HG03342 (cell line): ENCODE measurements around the gene NBAS.

Experiments
- ATAC-seq: cut with Tn5 transposase; IDR thresholded peaks from one replicate; pipeline ENCODE4 v1.9.1; 2021; ENCODE audit warnings: mild to moderate bottlenecking, moderate library complexity; ENCODE audit not compliant: unreplicated experiment

NBAS gene

GRCh38 chr2:15560988-15561573 is at the start of gene NBAS:
TSS of gene NBAS (minus strand) at chr2:15561334. CDS start at chr2:15561304, 30 bp downstream.
- ATAC-seq, result peak; percentile 84

GRCh38 chr2:15610430-15610952 is 49.4 kb upstream of the NBAS start:
- no peak for ATAC-seq

- ATAC-seq, result no peak
These were observed 48.4 kb upstream of the NBAS start for GRCh38 chr2:15609341-15610042.

DNA sequence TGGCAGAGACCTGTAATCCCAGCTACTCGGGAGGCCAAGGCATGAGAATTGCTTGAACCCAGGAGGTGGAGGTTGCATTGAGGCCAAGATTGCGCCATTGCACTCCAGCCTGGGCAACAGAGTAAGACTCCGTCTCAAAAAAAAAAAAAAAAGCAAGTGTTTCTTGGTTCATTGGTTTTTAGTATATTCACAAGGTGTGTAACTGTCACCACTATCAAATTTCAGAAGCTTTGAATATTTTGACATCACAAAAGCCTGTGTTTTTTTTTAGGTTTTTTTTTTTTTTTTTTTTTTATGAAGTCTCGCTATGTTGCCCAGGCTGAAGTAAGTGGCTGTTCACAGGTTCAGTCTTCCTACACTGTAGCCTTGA is 47.2 kb upstream of the NBAS start:
- no peak for ATAC-seq

DNA sequence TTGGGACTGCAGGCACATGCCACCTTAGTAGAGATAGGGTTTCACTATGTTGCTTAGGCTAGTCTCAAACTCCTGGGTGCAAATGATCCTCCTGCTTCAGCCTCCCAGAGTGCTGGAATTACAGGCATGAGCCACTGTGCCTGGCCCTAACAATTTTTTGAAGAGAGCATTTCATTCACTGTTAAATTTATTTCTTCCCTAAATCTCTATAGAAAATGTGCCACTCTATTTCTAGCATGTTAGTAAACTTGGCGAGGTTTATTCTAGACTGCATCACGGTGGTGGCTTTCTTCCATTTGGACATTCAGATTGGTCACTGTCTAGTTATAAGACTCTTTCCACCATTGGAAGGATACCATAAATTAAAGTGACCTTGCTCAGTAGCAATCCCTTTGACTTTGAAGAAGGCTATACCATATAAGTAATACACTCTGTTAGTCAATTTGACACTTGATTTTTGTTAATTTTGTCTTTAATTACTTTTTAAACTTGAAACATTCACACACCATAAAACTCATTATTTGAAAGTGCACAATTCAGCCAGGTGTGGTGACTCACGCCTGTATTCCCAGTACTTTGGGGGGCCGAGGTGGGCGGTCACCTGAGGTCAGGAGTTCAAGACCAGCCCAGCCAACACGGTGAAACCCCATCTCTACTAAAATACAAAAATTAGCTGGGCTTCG is 46.7 kb upstream of the NBAS start:
- no peak for ATAC-seq

DNA sequence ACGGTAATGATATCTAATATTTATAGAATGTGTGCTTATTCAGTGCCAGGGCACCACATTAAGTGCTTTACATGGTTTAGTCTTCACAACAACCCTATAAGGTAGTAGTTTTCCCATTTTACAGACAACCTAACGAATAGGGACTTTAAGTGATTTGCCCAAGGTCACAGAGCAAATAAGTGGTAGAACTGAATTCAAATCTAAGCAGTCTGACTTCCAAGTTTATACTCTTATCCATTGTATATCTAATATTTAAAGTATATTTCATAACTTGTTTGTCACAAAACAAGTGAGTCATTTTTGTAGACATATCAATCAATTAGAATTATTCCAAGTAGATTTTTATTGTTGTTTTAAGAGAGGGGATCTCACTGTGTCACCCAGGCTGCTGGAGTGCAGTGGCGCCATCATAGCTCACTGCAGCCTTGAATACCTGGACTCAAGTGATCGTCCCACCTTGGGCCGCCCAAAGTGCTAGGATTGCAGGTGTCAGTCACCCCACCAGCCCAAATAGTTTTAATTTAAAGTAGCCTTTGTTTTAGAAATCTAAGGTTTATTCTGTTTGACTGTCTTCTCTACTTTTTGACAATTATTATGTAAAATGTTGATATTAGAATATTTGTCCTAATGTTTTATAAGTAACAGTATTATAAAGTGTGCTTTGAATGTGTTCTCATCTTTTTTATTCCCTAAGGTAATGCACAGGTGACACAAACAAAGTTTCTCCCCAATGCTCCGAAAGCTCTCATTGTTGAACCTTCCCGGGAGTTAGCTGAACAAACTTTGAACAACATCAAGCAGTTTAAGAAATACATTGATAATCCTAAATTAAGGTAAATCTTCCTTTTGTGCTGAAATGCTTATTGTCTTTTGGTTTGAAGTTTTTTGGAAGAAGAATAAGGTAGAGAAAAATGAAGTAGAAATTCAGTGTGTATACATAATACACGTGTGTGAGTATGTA is 45.6 kb upstream of the NBAS start:
- no peak for ATAC-seq

GRCh38 chr2:15605721-15606120 is 44.6 kb upstream of the NBAS start:
- no peak for ATAC-seq

DNA sequence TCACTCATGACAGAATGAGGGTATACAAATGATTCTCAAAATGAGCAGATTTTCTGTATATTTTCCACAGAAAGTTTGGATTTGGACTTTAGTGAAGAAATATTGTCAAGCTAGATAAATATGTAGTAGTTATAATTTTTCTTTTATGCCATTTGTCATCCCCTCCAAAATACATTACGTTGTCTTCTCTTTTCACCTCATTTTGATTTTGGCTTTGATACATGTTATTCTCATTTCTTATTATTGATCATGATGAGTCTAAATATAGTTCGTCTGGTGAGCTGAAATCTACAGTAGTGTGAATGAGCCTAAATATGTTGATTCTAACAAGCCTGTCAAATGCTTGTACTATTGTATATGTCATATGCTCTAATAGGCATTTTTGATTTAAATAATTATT is 42.8 kb upstream of the NBAS start:
- no peak for ATAC-seq

DNA sequence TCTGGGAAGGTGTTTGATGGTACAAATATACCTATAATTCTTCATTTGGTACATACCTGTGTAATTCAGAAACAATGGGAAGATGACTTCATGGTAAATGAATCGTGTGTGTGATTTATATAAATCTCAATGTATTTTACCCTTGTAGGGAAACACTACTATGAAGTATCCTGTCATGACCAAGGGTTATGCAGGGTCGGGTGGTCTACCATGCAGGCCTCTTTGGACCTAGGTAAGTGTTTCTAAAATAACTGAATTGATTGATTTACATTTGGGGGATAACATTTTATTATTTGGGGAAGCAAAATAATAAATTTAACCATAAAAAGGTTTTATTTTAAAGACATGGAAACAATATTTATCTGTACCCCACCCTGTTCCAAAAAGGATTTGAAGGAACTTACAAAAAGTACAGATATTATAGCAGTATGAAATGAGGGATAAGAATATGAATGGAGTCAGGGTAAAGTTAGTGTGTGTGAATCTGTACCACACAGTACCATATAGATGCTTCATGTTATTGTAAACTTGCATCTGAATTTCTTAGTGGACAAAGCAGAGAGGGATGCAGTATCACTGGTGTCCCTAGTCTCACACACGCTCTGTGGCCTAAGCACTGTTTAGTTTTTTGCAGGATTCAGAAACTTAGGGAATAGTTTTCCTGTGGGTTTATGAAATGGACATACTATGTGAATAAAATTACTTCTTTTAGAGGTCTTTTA is 42.1 kb upstream of the NBAS start:
- no peak for ATAC-seq

GRCh38 chr2:15602393-15602792 is 41.3 kb upstream of the NBAS start:
- no peak for ATAC-seq

GRCh38 chr2:15601681-15602080 is 40.5 kb upstream of the NBAS start:
- no peak for ATAC-seq

DNA sequence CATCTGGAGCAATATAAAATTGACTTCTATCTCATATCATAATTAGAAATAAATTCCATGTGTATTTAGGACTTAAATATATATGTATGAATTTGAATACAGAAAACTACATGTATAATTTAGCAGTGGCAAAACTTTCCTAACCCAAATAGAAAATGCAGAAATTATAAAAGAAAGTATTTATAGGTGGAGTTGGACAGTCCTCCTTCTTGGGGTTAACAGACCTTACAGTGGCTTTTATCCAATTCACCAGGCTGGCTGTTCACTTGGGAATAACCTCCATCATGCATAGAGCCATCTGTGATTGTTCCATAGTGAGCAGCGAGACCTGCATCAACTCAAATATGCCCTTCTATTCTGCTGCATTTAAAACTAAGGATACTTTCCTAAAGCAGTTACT is 38.9 kb upstream of the NBAS start:
- ATAC-seq, result no peak

GRCh38 chr2:15596968-15597367 is 35.8 kb upstream of the NBAS start:
- no peak for ATAC-seq

- no peak for ATAC-seq
These were observed 35.2 kb upstream of the NBAS start for GRCh38 chr2:15596350-15596749.

- ATAC-seq, result no peak
These were observed 34.8 kb upstream of the NBAS start for GRCh38 chr2:15595936-15596335.

GRCh38 chr2:15595342-15595905 is 34.3 kb upstream of the NBAS start:
- ATAC-seq, result no peak

- no peak for ATAC-seq
These were observed 33.4 kb upstream of the NBAS start for GRCh38 chr2:15594291-15595256.

- no peak for ATAC-seq
These were observed 32.2 kb upstream of the NBAS start for GRCh38 chr2:15593327-15593705.
